GM19395 (cell line): Measurements from ENCODE around the gene SLC38A8.

Experiments used
- ATAC-seq: cut with Tn5 transposase; IDR thresholded peaks from one replicate; pipeline ENCODE4 v1.9.1; 2021; ENCODE audit warnings: mild to moderate bottlenecking, moderate library complexity; ENCODE audit not compliant: unreplicated experiment

Gene SLC38A8

DNA sequence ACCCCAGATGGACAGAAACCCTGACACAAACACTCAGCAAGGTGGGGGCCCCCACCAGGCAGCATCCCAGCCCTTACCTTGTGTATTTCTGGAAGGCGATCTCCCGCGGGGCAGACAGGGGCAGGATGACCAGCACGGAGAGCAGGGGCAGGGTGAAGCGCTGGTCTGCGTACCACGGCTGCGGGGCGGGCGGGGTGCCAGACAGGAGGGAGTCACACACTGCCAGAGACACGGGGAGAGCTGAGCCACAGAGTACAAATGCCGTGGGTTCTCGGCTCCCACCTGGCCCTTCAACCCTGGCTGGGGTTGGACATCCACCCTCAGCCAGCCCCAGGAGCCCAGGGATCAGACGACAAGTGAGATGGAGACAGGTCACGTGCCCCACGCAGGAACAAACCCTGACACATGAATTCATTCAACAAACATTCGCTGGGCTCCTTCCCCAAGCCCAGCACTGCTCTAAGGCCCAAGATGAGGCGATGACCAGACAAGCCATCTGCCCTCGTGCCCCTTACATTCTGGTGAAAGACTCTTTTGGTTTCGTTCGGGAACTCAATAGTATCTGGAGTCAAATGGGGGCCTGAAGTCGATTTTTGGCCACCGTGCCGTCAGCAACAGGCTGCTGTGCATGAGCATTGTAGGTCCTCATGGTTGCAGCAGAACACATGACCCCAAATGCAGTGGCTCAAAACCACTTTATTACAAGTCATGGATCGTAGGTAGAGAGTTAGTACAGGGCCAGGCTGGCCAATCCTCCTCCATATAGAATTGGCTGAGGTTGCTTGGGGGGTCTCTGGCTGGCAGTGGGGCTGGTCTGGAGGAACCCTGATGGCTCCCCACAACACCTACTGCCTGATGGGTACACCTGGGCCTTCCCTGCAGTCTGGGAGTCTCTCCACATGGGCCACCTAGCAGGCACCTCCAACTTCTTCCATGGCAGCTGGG lies 9.1 kb downstream of the SLC38A8 start:
- no peak for ATAC-seq

DNA sequence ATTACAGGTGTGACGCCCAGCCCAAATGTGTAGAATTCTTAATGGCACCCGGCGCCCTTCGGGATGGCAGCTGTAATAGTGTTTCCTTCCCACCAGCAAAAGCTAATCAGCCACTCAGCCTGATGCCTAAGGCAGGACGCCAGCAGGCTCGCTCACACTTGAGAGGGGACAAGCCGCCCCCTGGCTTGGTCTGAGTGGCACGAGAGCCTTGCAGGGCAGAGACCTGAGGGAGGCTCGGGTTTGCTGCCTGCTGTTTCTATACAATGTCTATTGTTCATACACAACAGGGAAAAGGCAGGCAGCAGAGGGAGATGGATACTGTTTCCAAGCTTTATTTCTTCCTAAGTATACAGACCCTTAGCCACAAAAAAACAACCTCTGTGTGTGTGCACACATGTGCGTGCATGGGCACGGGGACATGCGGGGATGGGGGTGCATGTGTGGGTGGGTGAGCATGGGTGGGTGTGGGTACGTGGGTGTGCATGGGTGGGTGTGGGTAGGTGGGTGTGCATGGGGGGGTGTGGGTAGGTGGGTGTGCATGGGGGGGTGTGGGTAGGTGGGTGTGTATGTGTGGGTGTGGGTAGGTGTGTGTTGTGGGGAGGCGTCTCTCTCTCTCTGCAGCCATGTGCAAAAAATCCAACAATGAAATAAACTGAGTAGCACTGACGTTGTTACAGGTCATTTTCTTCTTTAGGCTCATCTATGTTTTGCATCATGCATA lies 10.0 kb downstream of the SLC38A8 start:
- no peak for ATAC-seq

DNA sequence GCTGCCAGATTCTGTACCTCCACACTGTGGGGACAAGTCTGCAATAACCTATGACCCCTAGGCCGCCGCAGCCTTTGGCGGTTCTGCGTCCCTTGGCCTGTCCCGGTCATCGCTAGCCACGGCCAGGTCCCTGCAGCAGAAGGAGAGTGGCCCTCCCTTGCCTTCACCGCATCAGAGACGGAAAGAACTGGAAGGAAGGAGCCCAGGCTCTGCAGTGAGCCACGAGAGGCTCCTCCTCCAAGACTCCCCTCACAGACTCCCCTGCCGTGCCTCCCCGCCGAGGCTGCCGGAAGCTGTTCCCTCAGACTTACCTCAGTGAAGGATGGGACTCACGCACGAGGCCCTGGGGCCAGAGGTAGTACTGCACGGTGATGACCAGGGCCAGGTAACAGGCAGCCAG lies 11.0 kb downstream of the SLC38A8 start:
- no peak for ATAC-seq

DNA sequence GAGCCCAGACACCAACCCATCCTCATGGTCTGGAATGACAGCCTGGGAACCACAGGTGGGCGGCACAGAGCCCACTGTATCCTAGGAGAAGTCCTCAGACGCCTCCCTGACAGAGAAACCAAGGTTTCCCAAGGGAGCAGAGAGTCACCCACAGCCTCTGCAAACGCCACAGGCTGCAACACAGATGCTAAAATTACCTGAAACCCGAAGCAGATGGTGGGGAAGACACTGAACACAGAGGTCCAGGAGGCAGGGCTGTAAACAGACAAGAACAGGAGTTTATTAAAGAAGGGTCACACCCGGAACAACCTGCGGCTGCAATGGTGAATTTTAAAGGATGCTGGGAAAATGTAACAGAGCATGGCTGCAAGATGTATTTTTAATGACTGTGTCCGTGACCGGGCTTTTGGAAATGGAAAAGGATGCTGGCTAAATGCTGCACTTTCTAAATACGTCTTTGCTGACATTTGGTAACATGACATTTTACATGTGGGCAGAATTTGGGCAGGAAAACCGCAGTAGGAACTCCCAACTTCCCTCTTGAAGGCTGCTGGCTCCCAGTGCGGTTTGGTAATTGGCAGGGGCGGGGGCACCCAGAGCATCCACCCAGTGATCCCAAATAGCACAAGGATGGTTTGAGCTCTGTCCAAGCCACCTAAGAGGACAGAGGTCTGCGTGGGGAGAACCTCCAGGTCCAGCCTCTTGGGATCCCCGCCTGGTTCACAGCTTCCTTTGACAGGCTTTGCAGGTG lies 13.1 kb downstream of the SLC38A8 start:
- no peak for ATAC-seq

DNA sequence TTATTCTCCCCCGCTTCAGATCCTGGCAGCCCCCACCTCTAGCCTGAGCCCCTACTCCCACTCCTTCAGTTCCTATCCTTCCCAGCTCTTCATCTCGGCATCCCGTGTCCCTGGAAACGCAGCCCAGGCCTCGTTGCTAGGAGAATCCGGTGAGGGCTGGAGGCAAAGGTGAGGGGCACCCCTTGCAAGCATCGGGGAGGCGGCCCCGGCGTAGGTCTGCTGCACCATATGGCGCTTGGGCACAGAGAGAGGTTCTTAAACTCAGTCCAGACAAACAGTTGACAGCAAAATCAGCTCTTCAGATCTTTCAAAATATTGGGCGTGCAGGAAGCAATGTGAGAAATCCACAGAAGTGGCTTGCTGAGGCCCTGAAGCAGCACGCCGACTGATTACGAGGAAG lies 15.0 kb downstream of the SLC38A8 start:
- no peak for ATAC-seq

DNA sequence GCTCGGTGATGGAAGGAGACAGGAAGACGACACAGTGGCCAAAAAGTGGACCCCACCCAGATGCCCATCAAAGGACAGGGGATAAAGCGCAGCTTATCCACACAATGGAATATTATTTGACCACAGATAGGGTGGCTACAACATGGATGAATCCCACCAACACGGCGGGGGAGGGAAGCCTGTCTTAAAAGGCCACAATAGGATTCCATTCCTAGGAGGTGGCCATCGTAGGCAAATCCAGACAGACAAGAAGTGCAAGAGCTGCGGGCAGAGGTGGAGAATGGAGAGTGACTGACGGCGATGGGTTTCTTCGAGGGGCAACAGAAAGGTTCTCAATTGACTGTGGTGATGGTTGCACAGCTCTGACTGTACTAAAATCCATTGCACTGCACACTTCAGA lies 16.0 kb downstream of the SLC38A8 start:
- no peak for ATAC-seq

DNA sequence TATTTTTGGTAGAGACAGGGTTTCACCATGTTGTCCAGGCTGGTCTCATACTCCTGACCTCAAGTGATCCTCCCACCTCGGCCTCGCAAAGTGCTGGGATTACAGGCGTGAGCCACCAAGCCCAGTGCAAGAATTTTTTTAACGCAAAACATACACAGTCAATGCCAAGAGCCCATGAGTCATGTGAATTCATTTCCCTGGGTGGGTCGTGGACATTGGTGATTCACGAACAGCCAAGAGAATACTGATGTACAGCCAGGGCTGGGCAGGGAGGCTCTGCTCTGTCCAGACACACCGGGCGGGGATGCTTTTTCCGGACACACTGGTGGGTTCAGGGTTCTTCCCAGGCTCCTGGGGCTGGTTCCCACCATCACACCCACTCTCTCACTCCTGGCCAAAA lies 17.7 kb downstream of the SLC38A8 start:
- ATAC-seq = no peak

DNA sequence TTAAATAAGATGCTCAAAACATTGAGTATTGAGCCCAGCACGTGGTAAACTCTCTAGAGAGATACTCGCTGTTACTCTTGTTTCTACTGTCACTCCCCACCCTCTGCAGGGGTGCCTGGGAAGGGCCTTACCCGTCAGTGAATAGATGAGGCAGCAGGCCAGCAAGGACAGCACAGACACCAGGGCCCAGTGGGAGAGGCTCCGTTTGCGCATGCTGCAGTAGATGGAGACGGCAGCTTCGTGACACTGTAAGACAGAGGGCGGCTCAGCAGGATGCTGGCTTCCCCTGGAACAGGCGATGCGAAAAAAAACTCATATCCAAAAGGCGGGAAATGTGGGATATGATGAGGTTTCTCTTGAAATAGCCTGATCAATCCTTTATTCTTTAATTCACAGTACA lies 20.0 kb downstream of the SLC38A8 start:
- no peak for ATAC-seq

DNA sequence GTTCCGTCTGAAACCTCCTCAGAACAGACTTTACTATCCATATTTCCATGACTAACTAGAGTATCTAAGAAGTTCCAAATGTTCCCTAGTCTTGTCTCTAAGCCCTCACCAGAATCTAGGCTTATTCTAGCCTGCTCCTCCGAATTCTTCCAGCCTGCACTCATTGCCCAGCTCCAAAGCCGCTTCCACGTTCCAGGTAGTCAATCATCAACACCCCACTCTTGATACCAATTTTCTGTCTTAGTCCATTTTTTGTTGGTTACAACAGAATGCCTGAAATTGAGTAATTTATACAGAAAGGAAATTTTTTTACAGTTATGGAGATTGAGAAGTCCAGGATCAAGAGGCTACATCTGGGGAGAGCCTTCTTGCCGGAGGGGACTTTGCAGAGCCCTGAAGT lies 21.1 kb downstream of the SLC38A8 start:
- no peak for ATAC-seq

DNA sequence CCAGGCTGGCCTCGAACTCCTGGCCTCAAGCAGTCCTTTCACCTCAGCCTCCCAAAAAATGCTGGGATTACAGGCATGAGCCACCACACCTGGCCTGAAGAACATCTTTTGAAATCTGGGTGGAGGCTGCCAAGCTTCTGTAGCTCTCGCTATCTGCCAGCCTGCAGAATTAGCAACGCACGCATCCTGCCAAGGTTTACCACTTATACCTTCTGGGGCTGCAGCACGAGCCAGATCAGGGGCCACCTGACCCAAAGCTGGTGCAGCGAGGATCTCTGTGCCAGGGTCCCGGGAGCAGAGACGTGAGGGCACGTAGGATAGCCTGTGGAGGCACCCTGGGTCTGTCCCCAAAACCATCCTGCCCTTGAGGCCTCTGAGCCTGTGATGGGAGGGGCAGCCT lies 22.2 kb downstream of the SLC38A8 start:
- no peak for ATAC-seq

DNA sequence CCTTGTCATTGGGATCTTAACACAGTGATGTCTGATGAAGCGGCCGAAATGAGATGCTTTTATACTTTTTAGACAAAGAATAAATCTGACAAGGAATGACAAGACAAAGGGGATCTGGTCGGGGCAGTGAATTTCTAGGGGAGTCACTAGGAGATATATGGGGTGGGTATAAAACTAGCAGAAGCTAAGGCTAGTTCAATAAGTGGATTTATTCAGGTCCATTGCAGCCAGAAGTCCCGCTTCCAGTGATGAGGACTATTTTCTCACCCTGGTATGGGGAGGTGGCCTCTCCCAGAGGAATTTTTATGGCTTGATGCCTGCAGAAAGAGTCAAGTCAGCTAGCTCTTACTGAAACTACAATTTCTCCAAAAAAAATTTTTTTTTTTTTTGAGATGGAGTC lies 23.9 kb downstream of the SLC38A8 start:
- no peak for ATAC-seq

DNA sequence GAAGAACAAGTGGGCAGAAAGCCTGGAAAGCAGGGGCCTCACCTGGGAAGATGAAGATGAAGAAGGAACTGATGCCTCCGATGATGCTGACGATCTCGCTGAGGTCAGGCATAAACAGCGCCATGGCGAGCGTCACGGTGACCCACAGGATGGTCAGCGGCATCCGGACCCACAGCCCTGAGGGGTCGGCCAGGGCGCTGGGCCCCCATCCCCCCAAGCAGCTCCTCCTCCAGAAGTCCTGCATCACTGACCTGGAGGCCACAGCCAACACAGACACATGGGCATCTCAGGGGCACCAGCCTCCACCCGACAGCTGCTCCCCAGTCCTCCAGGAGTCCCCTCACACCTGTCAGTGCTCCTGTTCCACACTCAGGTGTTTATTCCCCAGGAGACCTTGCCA lies 26.1 kb downstream of the SLC38A8 start:
- no peak for ATAC-seq

DNA sequence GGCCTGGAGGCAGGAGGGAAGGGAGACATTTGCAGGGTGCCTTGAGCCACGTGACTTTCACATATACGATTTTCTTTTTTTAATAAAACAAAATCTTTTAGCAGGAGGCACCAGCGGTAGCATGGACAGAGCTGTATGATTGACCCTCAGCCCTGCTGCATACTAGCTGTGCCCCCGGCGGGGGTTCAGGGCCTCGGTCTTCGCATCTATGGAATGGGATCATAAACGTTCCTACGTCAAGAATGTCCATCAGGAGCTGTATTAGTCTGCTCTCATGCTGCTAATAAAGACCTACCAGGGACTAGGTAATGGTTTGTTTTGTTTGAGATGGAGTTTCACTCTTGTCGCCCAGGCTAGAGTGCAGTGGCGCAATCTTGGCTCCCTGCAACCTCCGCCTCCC lies 27.2 kb downstream of the SLC38A8 start:
- no peak for ATAC-seq

DNA sequence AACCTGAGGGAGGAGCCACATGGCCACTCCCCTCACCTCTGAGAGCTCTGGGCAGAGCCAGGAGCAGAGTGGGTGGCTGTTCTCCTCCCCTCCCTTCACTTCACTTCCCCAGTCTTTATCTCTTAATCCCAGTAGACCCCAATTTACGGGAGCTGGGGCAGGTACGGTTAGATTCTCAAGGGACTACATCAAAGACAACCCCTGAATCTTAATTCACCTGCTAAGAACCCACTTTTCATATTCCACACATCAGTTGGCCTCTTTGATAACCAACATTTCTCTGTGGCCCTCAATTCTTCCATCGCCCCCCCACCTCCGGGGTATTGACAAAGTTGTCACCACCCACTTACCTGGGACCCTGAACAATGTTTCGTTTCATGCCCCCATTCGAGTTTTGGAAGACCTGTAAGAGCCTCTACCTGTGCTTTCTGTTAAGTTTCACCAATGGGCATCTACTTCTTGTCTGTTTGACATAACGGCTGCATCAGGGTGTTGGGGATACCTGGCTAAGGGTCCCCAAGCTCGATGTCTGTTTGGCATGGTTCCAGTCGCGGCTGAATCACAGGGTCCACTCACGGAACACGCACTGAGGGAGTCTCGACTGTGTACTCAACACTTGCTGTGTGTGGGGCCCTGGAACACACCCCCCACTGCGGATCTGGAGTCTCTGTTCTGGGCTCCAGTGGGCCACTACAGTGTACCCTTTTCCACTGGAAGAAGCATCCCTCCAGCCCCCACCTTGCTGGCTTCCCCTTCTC lies 27.8 kb downstream of the SLC38A8 start:
- no peak for ATAC-seq

DNA sequence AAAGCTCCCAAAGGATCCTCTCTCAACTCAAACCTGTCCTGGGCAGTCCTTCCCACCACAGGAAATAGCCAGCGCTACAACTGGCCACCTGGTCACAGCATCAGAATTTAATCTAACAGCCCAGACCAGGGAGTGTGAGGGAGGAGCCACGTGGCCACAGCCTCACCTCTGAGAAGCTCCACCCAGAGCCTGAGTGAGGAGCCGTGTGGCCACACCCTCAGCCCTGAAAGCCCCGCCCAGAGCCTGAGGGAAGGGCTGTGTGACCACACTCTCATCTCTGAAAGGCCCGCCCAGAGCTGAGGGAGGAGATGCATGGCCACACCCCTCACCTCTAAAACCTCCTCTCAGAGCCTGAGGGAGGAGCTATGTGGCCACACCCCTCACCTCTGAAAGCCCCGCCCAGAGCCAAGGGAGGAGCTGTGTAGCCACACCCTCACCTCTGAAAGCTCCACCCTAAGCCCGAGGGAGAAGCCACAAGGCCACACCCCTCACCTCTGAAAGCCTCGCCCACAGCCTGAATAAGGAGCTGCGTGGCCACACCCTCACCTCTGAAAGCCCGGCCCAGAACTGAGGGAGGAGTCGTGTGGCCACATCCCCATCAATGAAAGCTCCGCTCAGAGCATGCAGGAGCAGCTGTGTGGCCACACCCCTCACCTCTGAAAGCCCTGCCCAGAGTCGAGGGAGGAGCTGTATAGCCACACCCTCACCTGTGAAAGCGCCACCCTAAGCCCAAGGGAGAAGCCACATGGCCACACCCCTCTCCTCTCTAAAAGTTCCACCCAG lies 28.6 kb downstream of the SLC38A8 start:
- peak; percentile 74 for ATAC-seq

DNA sequence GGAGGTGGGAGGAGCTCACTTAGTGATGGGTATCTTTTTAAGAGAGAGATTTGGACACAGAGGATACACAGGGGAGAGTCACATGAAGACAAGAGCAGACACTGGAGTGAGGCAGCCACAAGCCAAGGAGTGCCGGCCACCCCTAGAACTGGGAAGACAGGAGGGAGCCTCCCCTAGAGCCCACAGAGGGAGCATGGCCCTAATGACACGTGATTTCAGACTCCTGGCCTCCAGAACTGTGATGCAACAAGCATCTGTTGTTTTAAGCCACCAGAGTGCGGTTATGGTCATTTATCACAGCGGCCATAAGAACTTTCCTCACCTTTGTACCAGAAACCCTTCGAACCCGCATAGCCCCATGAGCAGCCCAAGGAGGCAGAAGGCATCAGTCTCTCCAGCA lies 33.3 kb downstream of the SLC38A8 start:
- ATAC-seq = no peak

DNA sequence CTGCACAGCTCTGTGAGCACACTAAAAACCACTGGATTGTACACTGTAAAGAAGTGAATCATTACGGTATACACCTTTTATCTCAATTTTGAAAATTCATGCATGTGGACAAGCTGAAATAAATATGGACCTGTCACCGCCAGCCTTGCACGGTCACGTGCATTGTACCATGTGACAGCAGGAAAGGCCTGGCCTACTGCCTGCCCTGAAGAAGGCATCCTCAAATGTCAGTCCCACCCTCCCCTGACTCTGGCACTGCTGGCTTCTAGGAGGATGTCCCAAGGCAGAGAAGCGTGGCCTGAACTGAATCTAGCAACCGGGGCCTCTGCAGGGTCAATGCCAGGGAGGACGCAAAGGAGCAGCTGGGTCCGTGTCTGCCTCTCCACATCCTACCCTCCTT lies 34.6 kb downstream of the SLC38A8 start:
- ATAC-seq = no peak

DNA sequence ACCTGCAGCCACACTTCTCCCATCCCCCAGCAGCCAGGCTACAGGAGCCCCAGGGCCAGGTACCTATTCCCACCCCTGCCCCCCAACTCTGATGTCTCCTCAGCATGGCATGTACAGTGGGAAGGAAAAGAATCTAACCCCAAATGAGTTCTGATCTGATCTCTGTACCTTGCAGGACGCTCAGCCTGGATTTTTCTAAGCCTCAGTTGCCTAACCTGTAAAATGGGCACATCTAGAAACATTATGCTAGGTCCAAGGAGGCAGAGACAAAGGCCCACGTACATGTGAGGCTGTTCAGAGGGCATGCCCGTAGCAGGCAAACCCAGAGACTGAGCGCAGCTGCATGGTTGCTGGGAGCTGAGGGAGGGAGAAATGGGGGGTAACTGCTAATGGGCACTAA lies 35.1 kb downstream of the SLC38A8 start:
- no peak for ATAC-seq

DNA sequence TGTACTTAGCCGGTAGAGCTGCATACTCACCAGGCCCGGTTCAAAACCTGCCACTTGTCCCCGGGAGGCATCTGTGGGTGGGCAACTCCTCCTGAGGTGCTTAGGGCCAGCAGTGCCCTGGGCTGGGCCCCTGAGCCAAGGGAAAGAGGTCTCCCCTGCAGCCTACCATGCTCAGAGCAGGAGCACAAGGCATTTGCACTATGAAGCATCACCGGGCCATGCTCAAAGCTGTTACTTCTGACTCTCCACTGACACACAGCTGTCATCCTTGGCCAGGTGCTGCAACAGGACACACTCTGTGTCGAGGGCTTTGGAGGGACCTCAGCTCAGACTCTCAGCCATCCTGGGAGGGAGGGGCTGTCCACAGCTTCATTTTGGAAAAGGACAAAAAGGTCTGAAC lies 37.2 kb downstream of the SLC38A8 start:
- ATAC-seq = no peak

DNA sequence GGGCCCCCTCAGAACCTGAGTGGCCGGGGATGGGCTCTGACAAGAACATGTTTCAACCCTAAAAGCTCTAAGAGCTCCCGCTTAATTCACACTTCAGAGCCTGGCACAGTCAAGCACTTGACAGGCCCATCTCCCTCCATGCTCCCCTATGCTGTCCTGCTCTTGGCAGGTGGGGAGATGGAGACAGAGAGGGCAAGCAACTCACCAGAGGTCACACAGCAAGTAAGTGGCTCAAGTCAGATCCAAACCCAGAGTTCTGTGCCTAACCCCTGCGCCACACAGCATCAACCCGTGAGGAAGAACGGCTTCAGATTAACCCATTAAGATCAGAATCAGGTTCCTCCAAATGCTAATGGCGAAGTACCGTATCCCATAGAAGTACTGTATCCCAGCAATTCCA lies 38.2 kb downstream of the SLC38A8 start:
- no peak for ATAC-seq
